Panc1 (cell line): ENCODE results near the gene KCNH5.

Source experiments
- CTCF ChIP-seq: fragments of 450-650 bp; IDR thresholded peaks from 2 replicates; pipeline ENCODE4 v1.5.1; 2017; ENCODE audit warnings: mild to moderate bottlenecking
- TF ChIP-seq, protein P1 (sequence below), 2 experiments: IDR thresholded peaks; 2 replicates each; pipeline ENCODE4 v1.6.1; 2011 to 2012; ENCODE audit warnings: low read depth in 2 of 2, control low read depth in 1 of 2, low read length in 1 of 2, mild to moderate bottlenecking in 1 of 2, moderate library complexity in 1 of 2; ENCODE audit not compliant: insufficient read depth in 1 of 2

- TF ChIP-seq CTCF, result no peak
- TF ChIP-seq, protein P1, sequence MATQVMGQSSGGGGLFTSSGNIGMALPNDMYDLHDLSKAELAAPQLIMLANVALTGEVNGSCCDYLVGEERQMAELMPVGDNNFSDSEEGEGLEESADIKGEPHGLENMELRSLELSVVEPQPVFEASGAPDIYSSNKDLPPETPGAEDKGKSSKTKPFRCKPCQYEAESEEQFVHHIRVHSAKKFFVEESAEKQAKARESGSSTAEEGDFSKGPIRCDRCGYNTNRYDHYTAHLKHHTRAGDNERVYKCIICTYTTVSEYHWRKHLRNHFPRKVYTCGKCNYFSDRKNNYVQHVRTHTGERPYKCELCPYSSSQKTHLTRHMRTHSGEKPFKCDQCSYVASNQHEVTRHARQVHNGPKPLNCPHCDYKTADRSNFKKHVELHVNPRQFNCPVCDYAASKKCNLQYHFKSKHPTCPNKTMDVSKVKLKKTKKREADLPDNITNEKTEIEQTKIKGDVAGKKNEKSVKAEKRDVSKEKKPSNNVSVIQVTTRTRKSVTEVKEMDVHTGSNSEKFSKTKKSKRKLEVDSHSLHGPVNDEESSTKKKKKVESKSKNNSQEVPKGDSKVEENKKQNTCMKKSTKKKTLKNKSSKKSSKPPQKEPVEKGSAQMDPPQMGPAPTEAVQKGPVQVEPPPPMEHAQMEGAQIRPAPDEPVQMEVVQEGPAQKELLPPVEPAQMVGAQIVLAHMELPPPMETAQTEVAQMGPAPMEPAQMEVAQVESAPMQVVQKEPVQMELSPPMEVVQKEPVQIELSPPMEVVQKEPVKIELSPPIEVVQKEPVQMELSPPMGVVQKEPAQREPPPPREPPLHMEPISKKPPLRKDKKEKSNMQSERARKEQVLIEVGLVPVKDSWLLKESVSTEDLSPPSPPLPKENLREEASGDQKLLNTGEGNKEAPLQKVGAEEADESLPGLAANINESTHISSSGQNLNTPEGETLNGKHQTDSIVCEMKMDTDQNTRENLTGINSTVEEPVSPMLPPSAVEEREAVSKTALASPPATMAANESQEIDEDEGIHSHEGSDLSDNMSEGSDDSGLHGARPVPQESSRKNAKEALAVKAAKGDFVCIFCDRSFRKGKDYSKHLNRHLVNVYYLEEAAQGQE (IDR thresholded peaks at IDR 0.05; ENCODE audit: insufficient read depth in 1 of 2, low read depth in 2 of 2, low read length in 1 of 2), result no peak
Measured at GRCh38 chr14:62954165-62954564, 91.1 kb downstream of the KCNH5 start.
